Natural killer cell (primary cell): ENCODE results near the gene STUM. TPM values are rescaled to one million over a fixed set of nuclear protein-coding genes. Genes with fewer than 3 reads are reported as not detected.

ENCODE experiments used
- ATAC-seq, 3 donors: fragments of 150-1000 bp in 2 of 3; fragments of 200-7000 bp in 1 of 3; cut with Tn5 transposase; 1 replicate in 1 of 3; 2 replicates in 2 of 3; pipeline ENCODE4 v1.10.0; 2021; ENCODE audit warnings: mild to moderate bottlenecking in 2 of 3, moderate library complexity in 2 of 3
- DNase-seq, 2 donors: peaks; one replicate each; pipeline versions ENCODE4 v3.0.0 to v3.0.0-alpha.2; 2013 to 2021; ENCODE audit warnings: mixed read lengths in 1 of 2
- H3K27ac ChIP-seq: one replicate; pipeline ENCODE4 v1.5.1; 2013; ENCODE audit warnings: mild to moderate bottlenecking, low read length
- H3K27me3 ChIP-seq: one replicate; pipeline ENCODE4 v1.6.1; 2013; ENCODE audit warnings: low read length; ENCODE audit not compliant: control insufficient read depth, insufficient read depth
- H3K36me3 ChIP-seq: one replicate; pipeline ENCODE4 v1.6.1; 2013; ENCODE audit warnings: low read length; ENCODE audit not compliant: control insufficient read depth, insufficient read depth
- H3K4me1 ChIP-seq: one replicate; pipeline ENCODE4 v1.6.1; 2013; ENCODE audit warnings: low read length; ENCODE audit not compliant: control insufficient read depth, insufficient read depth
- H3K4me3 ChIP-seq: one replicate; pipeline ENCODE4 v1.5.1; 2013; ENCODE audit warnings: low read length
- H3K9me3 ChIP-seq: one replicate; pipeline ENCODE4 v1.6.1; 2013; ENCODE audit warnings: low read length; ENCODE audit not compliant: control insufficient read depth, insufficient read depth
- H3K27ac Mint-ChIP-seq, 2 donors: one replicate each; pipeline ENCODE4 v1.8.0; 2022; ENCODE audit warnings: mild to moderate bottlenecking in 2 of 2, mixed read lengths in 2 of 2, moderate library complexity in 1 of 2
- H3K27me3 Mint-ChIP-seq, 2 donors: one replicate each; pipeline ENCODE4 v1.8.0; 2022; ENCODE audit warnings: low read depth in 2 of 2, mixed read lengths in 2 of 2
- H3K36me3 Mint-ChIP-seq: one replicate; pipeline ENCODE4 v1.8.0; 2022; ENCODE audit warnings: mixed read lengths
- H3K4me1 Mint-ChIP-seq, 2 donors: one replicate each; pipeline ENCODE4 v1.8.0; 2022; ENCODE audit warnings: mixed read lengths in 2 of 2
- H3K4me3 Mint-ChIP-seq: one replicate; pipeline ENCODE4 v1.8.0; 2022; ENCODE audit warnings: mild to moderate bottlenecking, moderate library complexity, mixed read lengths
- H3K9me3 Mint-ChIP-seq, 2 donors: one replicate each; pipeline ENCODE4 v1.8.0; 2022; ENCODE audit warnings: mixed read lengths in 2 of 2
- WGBS: methylation state at CpG from one replicate; pipeline ENCODE4 v1.1.7; 2013; ENCODE audit warnings: missing lambda C conversion rate; ENCODE audit not compliant: insufficient coverage; 5-methylcytosine and 5-hydroxymethylcytosine counted together
- intact Hi-C: fragments of 100-400 bp; cut with micrococcal nuclease; formaldehyde crosslinking; loops from one replicate; pipeline ENCODE4 v1.14.2; 2022
- total RNA-seq, 4 donors: library from RNA; stranded (reverse); fragments of 120-200 nt in 1 of 4; gene quantifications; one replicate each; pipeline versions ENCODE4 v1.2.3 to v1.2.4, GENCODE V29; 2013 to 2022
- TF ChIP-seq, protein P1 (sequence below): fragments of 200-600 bp; IDR thresholded peaks from one replicate; pipeline ENCODE4 v1.8.0; 2022; ENCODE audit warnings: antibody characterized with exemption

Gene STUM
- total RNA-seq, 3 donors from 2014 or later (not counting 1 experiment from before 2014, with no cell fraction given): not detected

DNA sequence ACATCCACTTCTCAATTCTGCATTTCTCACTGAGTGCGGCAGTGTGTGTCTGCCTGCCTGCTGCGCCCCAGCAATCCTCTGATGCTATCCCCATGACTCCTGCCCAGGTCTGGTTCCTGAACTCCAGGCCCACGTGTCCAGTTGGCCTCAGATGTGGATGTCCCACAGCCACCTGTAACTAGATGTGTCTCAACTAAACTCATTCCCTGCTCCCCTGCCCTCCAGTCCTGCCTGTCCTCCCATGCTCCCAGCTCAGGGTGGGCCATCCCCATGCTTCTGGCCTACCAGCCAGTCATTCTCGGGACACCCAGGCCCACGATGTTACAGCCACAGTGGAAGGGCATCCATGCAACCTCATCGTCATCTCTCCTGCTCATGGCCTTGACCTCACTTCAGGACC is 76.8 kb downstream of the STUM start:
- WGBS: 86% methylated on average over 6 of the region's 6 CpGs
- intact Hi-C loops: no loop called here
- peaks cover 16 to 18% of the 10 kb centered on the region in 2 donors for H3K4me1 Mint-ChIP-seq
- peaks cover 0 to 3% of the 10 kb centered on the region in 2 donors for H3K27me3 Mint-ChIP-seq
- H3K27ac Mint-ChIP-seq: no peak overlapping the region
- H3K36me3 Mint-ChIP-seq: no peaks in the 10 kb centered on the region
- H3K9me3 Mint-ChIP-seq: no peaks in the 10 kb centered on the region
- TF ChIP-seq, protein P1, sequence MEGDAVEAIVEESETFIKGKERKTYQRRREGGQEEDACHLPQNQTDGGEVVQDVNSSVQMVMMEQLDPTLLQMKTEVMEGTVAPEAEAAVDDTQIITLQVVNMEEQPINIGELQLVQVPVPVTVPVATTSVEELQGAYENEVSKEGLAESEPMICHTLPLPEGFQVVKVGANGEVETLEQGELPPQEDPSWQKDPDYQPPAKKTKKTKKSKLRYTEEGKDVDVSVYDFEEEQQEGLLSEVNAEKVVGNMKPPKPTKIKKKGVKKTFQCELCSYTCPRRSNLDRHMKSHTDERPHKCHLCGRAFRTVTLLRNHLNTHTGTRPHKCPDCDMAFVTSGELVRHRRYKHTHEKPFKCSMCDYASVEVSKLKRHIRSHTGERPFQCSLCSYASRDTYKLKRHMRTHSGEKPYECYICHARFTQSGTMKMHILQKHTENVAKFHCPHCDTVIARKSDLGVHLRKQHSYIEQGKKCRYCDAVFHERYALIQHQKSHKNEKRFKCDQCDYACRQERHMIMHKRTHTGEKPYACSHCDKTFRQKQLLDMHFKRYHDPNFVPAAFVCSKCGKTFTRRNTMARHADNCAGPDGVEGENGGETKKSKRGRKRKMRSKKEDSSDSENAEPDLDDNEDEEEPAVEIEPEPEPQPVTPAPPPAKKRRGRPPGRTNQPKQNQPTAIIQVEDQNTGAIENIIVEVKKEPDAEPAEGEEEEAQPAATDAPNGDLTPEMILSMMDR: no peak
- no peak overlapping the region for H3K4me3 Mint-ChIP-seq
- no peaks in the 10 kb centered on the region for H3K9me3 ChIP-seq
- H3K4me3 ChIP-seq: no peak overlapping the region
- ATAC-seq (no peak), DNase-seq (no peak)
- peaks cover 9% of the 10 kb centered on the region for H3K4me1 ChIP-seq
- H3K36me3 ChIP-seq: peaks cover 5% of the 10 kb centered on the region
- H3K27ac ChIP-seq: no peak overlapping the region
- no peaks in the 10 kb centered on the region for H3K27me3 ChIP-seq

DNA sequence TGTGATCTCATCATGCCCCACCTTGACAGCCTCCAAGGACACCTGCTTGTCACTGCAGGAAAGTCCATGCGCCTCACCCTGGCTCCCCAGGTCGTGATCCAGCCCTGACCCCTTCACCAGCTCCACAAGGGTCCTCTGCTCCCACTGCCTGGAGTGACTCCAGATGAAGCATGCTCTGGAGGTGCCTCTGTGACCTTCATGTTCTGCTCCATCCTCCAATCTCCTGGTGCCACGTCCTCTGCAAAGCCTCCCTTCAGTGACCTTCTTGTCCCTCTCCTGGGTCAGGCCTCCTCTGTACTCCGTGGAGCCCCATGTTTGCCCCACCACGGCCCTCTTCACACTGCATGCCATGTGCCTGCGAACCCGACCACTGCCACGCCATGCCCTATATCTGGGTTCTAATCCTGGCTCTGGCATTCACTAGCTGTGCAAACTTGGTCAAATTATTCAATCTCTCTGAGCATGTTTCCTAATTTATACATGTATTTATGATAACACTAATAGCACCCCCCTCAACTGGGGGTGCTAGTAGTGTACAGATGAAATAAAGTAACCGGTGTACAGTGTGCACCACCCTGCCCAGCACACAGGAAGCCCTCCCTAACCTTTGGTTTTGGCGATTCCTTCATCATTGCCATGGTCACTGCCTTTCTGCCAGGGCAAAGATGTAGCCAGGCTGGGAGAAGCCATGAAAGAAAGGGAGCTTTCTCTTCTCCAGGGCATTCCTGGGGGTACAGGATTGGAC is 77.4 kb downstream of the STUM start:
- Histone ChIP-seq H3K36me3 (peaks cover 5% of the 10 kb centered on the region), H3K4me3 (peak overlapping the region; percentile 28), H3K27me3 (no peaks in the 10 kb centered on the region), H3K9me3 (no peaks in the 10 kb centered on the region), H3K4me1 (peaks cover 9% of the 10 kb centered on the region), H3K27ac (no peak overlapping the region)
- Mint-ChIP-seq H3K27ac (peak overlapping the region; percentile 38 to 51), H3K27me3 (peaks cover 0 to 3% of the 10 kb centered on the region in 2 donors), H3K36me3 (no peaks in the 10 kb centered on the region), H3K9me3 (no peaks in the 10 kb centered on the region), H3K4me1 (peaks cover 16 to 19% of the 10 kb centered on the region in 2 donors), H3K4me3 (peak overlapping the region; percentile 69)
- intact Hi-C loops: loop anchor here (1.0 to 2.0 kb wide), 2 partner anchors 61 to 202 kb away; no protein-coding TSS in a partner anchor
- TF ChIP-seq, protein P1: no peak
- DNase-seq: no peak
- peak; percentile 40 to 56 (median 54) for ATAC-seq
- 65% methylated on average over 10 of the region's 10 CpGs for WGBS

DNA sequence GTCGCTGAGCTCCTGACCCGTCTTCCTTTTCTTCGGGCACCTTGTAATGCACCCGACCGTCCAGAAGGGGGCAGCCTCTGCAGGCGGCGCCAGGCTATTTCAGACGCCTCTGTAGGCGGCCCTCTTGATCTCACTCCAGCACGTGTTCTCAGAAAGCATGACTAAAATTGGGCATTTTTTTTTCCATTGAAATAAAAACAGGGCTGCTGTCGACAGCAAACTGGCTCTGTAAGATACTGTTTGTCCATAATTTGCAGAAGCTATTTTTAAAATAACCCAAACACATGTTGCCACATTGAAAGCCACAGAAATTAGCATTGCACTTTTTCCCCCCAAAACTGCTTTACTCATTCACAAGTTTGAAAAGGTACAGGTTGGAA is 78.0 kb downstream of the STUM start:
- Mint-ChIP-seq H3K9me3 (no peaks in the 10 kb centered on the region), H3K36me3 (no peaks in the 10 kb centered on the region), H3K27me3 (peaks cover 0 to 3% of the 10 kb centered on the region in 2 donors), H3K27ac (peak overlapping the region; percentile 38 to 51), H3K4me3 (peak overlapping the region; percentile 69), H3K4me1 (peaks cover 16 to 19% of the 10 kb centered on the region in 2 donors)
- peak overlapping the region; percentile 28 for H3K4me3 ChIP-seq
- intact Hi-C loops: loop anchor here (1.0 to 2.0 kb wide), 2 partner anchors 60 to 202 kb away; no protein-coding TSS in a partner anchor
- no peaks in the 10 kb centered on the region for H3K9me3 ChIP-seq
- DNase-seq (peak; percentile 75 to 87), ATAC-seq (peak; percentile 95 to 100 (median 97))
- WGBS: under 1% methylated on average over 11 of the region's 11 CpGs
- H3K27ac ChIP-seq: no peak overlapping the region
- TF ChIP-seq, protein P1: peak; percentile 97
- H3K36me3 ChIP-seq: peaks cover 5% of the 10 kb centered on the region
- peaks cover 9% of the 10 kb centered on the region for H3K4me1 ChIP-seq
- no peaks in the 10 kb centered on the region for H3K27me3 ChIP-seq
